ENCODE measurements around the gene P2RX1. TPM values are rescaled to one million over a fixed set of nuclear protein-coding genes. Genes with fewer than 3 reads are reported as not detected.

The P2RX1 gene
- total RNA-seq, 1 experiment from 2014 or later: not detected

DNA sequence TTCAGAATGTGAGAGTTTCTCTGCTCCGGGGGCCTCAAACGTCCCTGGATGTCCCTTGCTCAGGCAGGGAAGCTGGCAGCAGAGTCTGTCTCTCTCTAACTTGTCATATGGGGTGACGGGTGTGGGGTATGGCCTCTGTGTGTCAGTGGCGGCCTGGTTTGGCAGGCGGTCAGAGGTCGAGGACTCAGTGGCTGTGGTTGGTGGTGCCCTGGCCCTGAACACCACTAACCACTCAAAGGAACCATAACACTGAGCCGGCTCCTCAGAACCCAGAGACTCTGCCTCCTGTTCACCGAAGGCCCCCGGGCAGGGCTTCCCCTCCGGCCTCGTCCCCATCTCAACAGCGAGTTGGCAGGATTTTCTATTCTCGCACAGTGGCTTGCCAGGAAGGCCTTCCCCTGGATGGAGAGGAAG lies 677 bp downstream of the P2RX1 start:
- in situ Hi-C loops (cut with HindIII; ENCODE audit: low pct_unique_long_range_greater_than_20kb, low sequenced_read_pairs): no loop called here
- no peak for DNase-seq (ENCODE audit: low read depth, low spot score)

- in situ Hi-C loops (cut with HindIII; ENCODE audit: low pct_unique_long_range_greater_than_20kb, low sequenced_read_pairs): no loop called here
Measured at GRCh38 chr17:3914312-3914670, 2.0 kb downstream of the P2RX1 start.

DNA sequence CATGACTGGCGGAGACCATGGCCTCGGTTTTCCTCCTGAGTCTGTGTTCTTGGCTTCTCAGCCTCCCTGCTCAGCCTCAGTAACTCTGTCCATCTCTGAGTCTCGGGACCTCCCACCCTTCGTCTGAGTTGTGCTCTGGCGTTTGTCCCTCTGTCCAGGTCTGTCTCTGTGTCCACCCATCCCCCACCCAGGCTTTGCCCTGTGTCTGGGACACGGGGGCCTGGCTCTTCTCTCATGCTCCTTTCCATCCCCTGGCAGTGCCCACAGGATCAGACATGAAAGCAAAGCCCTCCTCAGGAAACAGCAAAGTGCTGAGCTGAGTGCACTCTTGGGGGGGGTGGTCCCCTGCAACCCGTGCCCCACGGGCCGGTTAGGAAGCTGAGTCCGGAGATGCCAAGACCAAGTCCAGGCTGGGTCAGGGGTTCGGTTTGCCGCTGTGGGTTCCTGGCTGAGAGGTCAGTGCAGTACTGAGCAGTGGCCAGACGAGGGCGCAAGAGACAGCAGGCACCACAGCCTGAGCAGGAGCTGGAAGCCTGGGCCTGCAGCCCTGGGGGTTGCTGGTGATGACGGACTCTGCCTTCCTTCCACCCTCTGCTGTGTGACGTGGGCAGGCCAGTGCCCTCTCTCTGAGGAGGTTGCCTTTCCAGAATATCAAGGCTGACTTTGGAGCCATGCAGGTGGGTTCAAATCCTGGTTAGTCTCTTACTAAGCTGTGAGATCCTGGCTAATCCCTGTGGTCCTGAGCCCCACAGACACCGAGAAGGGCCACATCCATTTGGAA lies 2.5 kb downstream of the P2RX1 start:
- in situ Hi-C loops (cut with HindIII; ENCODE audit: low pct_unique_long_range_greater_than_20kb, low sequenced_read_pairs): no loop called here
- DNase-seq (ENCODE audit: low read depth, low spot score): peak; percentile 79

More at GRCh38 chr17:3914312-3914670, 2.0 kb downstream of the P2RX1 start:
- no peak for DNase-seq (ENCODE audit: low read depth, low spot score)

DNA sequence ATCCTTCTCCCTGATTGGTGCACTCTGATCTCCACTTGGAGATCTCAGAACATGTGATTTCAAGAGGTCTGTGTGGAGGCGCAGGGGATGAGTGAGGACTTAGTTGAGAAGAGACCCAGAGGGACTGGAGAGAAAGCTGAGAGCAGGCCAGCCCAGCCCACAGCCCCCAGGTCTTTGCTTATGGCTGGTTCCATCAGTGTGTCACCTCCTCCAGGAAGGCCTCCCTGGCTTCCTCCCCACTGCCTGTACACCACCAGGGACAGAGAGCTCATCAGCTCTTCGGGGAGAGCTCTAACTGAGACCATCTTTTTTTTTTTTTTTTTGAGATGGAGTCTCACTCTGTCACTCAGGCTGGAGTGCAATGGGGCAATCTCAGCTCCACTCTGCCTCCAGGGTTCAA lies 3.4 kb downstream of the P2RX1 start:
- no peak for DNase-seq (ENCODE audit: low read depth, low spot score)
- in situ Hi-C loops (cut with HindIII; ENCODE audit: low pct_unique_long_range_greater_than_20kb, low sequenced_read_pairs): no loop called here

GRCh38 chr17:3911271-3912053 lies 4.8 kb downstream of the P2RX1 start:
- no peak for DNase-seq (ENCODE audit: low read depth, low spot score)
- in situ Hi-C loops (cut with HindIII; ENCODE audit: low pct_unique_long_range_greater_than_20kb, low sequenced_read_pairs): no loop called here

DNA sequence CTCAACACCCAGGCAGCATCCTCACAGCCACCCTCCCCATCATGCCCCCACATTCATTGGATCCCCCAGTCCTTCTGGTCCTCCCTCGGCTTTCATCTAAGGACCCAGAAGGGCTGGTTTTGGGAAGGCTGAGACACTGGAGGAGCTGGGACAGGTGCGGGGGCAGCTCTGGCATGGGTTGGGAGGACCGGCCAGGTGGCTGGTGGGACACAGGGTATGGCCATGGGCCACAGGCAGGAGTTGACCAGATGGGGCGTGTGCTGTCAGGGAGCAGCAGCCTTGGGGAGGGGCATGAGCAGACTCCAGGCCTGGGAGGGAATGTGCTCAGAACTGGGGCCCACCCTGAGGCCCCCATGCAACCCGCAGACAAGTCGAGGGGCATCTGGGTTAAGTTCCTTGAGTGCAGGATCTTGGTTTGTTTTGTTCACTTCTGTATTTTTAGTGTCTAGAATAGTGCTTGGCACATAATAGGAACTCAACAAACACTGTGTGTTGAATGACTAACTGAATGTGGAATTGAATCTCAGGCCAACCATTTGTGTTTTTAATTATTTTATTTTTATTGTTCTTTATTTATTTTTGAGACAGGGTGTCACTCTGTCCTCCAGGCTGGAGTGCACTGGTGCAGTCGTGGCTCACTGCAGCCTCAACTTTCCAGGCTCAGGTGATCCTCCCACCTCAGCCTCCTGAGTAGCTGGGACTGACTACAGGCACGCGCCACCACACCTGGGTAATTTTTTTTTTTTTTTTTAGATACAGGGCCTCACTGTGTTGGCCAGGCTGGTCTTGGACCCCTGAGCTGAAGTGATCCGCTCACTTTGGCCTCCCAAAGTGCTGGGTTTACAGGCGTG lies 5.6 kb downstream of the P2RX1 start:
- DNase-seq (ENCODE audit: low read depth, low spot score): no peak
- in situ Hi-C loops (cut with HindIII; ENCODE audit: low pct_unique_long_range_greater_than_20kb, low sequenced_read_pairs): no loop called here

DNA sequence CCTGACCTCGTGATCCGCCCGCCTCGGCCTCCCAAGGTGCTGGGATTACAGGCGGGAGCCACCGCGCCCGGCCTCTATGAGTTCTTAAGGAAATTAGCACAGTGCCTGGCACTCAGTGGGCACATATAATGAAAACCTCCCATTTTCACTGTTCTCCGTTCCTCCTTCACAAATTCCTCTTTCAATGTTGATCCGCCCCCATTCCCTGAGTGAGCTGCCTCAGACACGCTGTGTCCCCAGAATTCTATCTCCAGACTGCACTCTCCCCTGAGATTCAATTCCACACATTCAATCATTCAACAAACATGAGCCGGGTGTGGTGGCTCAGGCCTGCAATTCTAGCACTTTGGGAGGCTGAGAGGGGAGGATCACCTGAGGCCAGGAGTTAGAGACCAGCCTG lies 7.0 kb downstream of the P2RX1 start:
- in situ Hi-C loops (cut with HindIII; ENCODE audit: low pct_unique_long_range_greater_than_20kb, low sequenced_read_pairs): no loop called here
- no peak for DNase-seq (ENCODE audit: low read depth, low spot score)

- in situ Hi-C loops (cut with HindIII; ENCODE audit: low pct_unique_long_range_greater_than_20kb, low sequenced_read_pairs): no loop called here
- no peak for DNase-seq (ENCODE audit: low read depth, low spot score)
Measured at GRCh38 chr17:3907483-3908216, 8.6 kb downstream of the P2RX1 start.

DNA sequence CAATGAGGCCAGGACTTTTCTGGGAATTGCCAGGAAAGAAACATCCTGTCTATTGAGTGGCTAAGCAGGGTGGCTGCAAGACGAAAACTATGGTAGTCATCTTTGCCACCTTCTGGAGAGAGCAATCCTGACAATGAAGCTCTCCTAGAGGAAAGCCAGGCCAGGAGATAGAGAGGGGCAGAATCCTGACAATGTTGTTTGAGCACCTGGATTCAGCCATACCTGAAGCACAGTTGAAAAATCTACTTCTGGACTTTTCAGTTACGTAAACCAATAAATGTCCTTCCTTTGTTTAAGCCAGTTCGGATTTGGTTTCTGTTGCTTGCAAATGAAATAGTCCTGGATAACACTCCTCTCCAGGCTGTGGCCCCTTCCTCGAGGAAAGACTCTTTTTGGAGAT lies 9.4 kb downstream of the P2RX1 start:
- DNase-seq (ENCODE audit: low read depth, low spot score): no peak
- in situ Hi-C loops (cut with HindIII; ENCODE audit: low pct_unique_long_range_greater_than_20kb, low sequenced_read_pairs): no loop called here

DNA sequence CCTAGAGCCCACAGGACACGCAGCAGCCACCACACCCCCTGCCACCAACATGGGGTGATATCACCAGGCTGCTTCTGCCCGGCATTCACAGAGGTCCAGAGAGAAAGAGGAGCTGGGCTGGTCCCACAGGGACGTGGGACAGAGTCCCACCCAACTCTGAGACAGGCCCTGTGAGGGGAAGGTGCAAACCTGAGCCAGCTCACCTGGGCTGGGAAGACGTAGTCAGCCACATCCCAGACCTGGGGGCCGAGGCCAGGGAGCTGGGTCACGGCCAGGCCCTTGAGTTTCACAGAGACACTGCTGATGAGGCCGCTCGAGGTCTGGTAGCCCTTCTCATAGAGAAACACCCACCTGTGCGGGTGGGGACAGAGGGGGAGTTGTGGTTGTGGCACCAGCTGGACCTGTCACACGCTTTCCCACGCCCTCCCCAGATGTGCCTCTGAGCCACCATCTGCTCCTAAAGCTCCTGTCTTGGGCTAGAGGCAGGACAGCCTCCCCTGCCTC lies 11.2 kb downstream of the P2RX1 start:
- in situ Hi-C loops (cut with HindIII; ENCODE audit: low pct_unique_long_range_greater_than_20kb, low sequenced_read_pairs): no loop called here
- DNase-seq (ENCODE audit: low read depth, low spot score): no peak

DNA sequence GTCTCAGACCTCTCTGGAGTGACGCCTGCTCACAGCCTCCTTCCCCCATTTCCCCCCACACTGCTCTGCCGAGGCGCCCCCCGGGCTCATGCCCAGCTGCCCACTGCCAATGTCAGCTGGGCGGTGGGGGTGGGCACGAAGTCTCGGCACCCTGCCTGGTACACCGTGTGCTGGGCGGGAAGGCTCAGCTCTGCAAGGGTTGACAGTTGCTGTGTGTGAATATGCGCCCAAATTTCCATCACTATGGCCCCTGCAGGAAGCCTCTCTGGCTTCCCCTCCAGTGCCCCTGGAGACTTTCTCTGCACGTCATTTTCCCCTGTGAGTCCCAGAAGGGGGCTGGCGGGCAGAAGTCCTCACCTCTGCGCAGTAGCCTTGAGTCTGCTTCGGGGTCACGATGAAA lies 11.8 kb downstream of the P2RX1 start:
- no peak for DNase-seq (ENCODE audit: low read depth, low spot score)
- in situ Hi-C loops (cut with HindIII; ENCODE audit: low pct_unique_long_range_greater_than_20kb, low sequenced_read_pairs): no loop called here

GRCh38 chr17:3903881-3904290 lies 12.4 kb downstream of the P2RX1 start:
- no peak for DNase-seq (ENCODE audit: low read depth, low spot score)
- in situ Hi-C loops (cut with HindIII; ENCODE audit: low pct_unique_long_range_greater_than_20kb, low sequenced_read_pairs): no loop called here

GRCh38 chr17:3903051-3903825 lies 13.0 kb downstream of the P2RX1 start:
- DNase-seq (ENCODE audit: low read depth, low spot score): no peak
- in situ Hi-C loops (cut with HindIII; ENCODE audit: low pct_unique_long_range_greater_than_20kb, low sequenced_read_pairs): no loop called here

- DNase-seq (ENCODE audit: low read depth, low spot score): no peak
- in situ Hi-C loops (cut with HindIII; ENCODE audit: low pct_unique_long_range_greater_than_20kb, low sequenced_read_pairs): no loop called here
Measured at GRCh38 chr17:3900646-3901045, 15.6 kb downstream of the P2RX1 start.

GRCh38 chr17:3897731-3898130 lies 18.5 kb downstream of the P2RX1 start:
- in situ Hi-C loops (cut with HindIII; ENCODE audit: low pct_unique_long_range_greater_than_20kb, low sequenced_read_pairs): no loop called here
- no peak for DNase-seq (ENCODE audit: low read depth, low spot score)

DNA sequence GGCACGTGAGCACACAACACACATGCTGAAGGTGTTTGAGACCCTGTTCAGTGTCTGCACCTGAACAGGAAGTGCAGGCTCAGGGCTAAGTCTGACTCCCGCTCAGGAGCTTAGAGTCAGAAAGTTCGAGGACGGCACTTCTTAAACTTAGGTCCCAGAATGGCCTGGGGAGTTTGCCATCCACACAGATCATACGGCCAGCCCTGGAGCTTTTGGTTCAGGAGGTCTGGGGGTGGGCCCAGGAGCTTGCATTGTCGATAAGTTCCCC lies 19.4 kb downstream of the P2RX1 start:
- in situ Hi-C loops (cut with HindIII; ENCODE audit: low pct_unique_long_range_greater_than_20kb, low sequenced_read_pairs): no loop called here
- DNase-seq (ENCODE audit: low read depth, low spot score): no peak

Data from SK-MEL-5 (cell line).